K562 (cell line): Measurements from ENCODE around the gene SEBOX.

Source experiments
- CTCF ChIP-seq, 3 experiments: IDR thresholded peaks in 2 of 3; conservative IDR thresholded peaks in 1 of 3; 2 replicates each; pipeline ENCODE4 v1.5.1; 2011 to 2012; ENCODE audit warnings: low read length in 3 of 3, mild to moderate bottlenecking in 3 of 3, control low read depth in 2 of 3, improper control_type of control experiment in 1 of 3, inconsistent platforms in 1 of 3, low read depth in 1 of 3, mixed read lengths in 1 of 3, moderate library complexity in 1 of 3; ENCODE audit not compliant: insufficient read depth in 2 of 3
- FOXA1 ChIP-seq: fragments of 450-650 bp; IDR thresholded peaks from 2 replicates; pipeline ENCODE4 v1.6.1; 2016; ENCODE audit warnings: mild to moderate bottlenecking, borderline replicate concordance
- KLF1 ChIP-seq: fragments of 450-650 bp; IDR thresholded peaks from 2 replicates; pipeline ENCODE4 v1.6.1; 2016; ENCODE audit warnings: missing genetic modification characterization, missing compliant biosample characterization

- TF ChIP-seq FOXA1 (no peak), CTCF (IDR thresholded peaks at IDR 0.05 in 2 of 3, conservative IDR thresholded peaks at IDR 0.05 in 1 of 3; ENCODE audit: insufficient read depth in 2 of 3, low read depth in 1 of 3, low read length in 3 of 3) (no peak), KLF1 (no peak)
Measured at GRCh38 chr17:28328325-28328724, 36.7 kb downstream of the SEBOX start.
